Measurements from ENCODE around the gene PIAS2. TPM values are rescaled to one million over a fixed set of nuclear protein-coding genes. Genes with fewer than 3 reads are reported as not detected.
"Not testable (repeated sequence)": the region's sequence is repeated elsewhere in the genome, so short reads cannot be mapped to it uniquely, and the experiment has no call there.

Gene PIAS2
- total RNA-seq, 2 donors from 2014 or later, result 20.7 to 33.2 TPM

DNA sequence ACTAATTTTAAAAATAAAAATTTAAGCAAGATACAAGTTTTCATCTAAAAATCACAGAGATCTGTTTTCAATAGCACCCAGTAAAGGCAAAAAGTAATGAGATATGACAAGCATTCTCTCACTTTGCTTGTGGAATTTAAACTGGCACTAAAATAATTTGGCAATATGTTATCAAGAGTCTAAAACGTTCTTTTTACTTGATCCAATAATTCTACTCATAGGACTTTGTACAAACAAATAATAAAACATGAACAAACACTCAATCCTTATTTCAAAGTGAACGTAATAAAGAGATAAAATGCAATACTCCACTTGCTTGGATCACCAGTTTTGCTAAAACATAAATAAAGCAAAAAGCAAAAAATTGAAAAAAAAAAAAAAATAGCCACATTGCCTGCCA is 30.4 kb downstream of the PIAS2 start:
- ATAC-seq, result no peak
- no peaks in the 10 kb centered on the region for H3K27me3 Mint-ChIP-seq

DNA sequence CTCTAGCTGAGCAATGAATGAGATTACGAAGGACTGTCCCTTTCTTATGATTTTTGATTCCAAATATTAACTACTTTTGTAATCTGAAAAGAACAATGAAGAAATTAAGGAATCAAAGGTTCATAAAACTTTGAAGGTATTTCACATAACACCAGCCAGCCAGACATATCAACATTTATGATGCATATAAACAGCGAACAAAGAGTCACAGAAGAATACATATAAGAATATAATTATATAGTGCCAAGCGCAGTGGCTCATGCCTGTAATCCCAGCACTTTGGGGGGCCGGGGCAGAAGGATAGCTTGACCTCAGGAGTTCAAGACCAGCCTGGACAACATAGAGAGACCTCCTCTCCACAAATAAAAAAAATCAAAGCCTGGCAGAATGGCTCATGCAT is 34.1 kb downstream of the PIAS2 start:
- DNase-seq, result no peak
- ATAC-seq, result no peak
- H3K9me3 ChIP-seq (ENCODE audit: control insufficient read depth, low read length, poor library complexity, severe bottlenecking), result no peaks in the 10 kb centered on the region
- Mint-ChIP-seq H3K27me3 (no peaks in the 10 kb centered on the region), H3K4me3 (no peak overlapping the region), H3K36me3 (ENCODE audit: low read depth) (peaks cover 7% of the 10 kb centered on the region), H3K4me1 (no peaks in the 10 kb centered on the region), H3K27ac (peak overlapping the region; percentile 75)

More for the DNA sequence above, 30.4 kb downstream of the PIAS2 start:
- no peaks in the 10 kb centered on the region for H3K9me3 ChIP-seq (ENCODE audit: control insufficient read depth, low read length, poor library complexity, severe bottlenecking)
- H3K36me3 Mint-ChIP-seq (ENCODE audit: low read depth), result peaks cover 12% of the 10 kb centered on the region
- no peak overlapping the region for H3K27ac Mint-ChIP-seq
- no peak for DNase-seq
- no peak overlapping the region for H3K4me3 Mint-ChIP-seq
- peaks cover 5% of the 10 kb centered on the region for H3K4me1 Mint-ChIP-seq

DNA sequence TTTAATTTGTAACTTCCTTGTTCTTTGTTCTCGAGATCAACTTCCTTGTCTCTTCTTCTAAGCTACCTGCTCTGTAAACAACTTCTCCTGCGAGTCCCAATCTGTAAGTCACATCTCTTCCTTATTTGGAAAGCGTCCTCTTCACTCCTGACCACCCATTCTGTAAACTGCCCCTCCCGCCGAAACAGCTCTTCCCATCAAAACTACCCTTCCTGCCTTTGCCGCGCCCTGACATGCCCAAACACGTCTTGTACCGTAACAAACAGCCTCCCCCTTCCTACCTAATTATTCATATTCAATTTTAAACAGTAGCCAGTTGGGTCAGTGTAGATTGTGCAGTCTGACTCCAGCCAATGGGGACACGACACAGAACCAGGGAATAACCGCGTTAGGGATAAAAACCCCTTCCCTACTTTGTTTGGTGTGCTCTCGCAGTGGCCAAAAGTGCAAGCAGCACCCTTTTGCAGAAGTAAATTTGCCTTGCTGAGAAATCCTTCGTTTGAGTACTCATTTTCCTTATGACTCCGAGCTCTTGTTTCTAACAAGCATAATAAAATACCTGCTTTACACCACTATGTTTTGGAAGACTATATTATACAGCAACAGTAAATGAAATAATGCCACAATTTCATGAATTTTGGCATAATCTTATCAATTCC is 39.8 kb downstream of the PIAS2 start:
- H3K27me3 Mint-ChIP-seq, result no peaks in the 10 kb centered on the region
- no peaks in the 10 kb centered on the region for H3K9me3 ChIP-seq (ENCODE audit: control insufficient read depth, low read length, poor library complexity, severe bottlenecking)
- peaks cover 5% of the 10 kb centered on the region for H3K36me3 Mint-ChIP-seq (ENCODE audit: low read depth)
- H3K4me1 Mint-ChIP-seq, result no peaks in the 10 kb centered on the region
- ATAC-seq (no peak), DNase-seq (no peak)
- H3K27ac Mint-ChIP-seq, result no peak overlapping the region
- H3K4me3 Mint-ChIP-seq, result no peak overlapping the region

DNA sequence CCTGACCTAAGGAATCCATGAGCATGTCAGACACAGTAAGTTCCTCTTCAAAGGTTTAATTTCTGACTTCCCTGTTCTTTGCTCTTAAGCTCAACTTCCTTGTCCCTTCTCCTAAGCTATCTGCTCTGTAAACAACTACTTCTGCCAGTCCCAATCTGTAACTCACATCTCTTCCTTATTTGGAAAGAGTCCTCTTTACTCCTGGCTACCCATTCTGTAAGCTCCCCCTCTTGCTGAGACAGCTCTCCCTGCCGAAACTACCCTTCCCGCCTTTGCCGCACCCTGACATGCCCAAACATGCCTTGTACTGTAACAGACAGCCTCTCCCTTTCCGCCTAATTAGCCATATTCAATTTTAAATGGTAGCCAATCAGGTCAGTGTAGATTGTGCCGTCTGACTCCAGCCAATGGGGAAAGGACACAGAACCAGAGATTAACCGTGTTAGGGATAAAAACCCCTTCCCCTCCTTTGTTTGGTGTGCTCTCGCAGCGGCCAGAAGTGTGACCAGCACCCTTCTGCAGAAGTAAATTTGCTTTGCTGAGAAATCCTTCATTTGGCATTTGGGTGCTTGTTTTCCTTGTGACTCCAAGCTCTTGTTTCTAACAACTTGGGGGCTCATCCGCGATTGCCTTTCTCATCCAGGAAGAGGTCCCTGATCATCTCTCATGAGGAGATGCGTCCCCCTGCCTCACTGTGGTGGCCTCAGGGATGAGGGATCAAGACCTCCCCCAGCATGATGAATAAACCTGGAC is 49.0 kb downstream of the PIAS2 start:
- ATAC-seq, result no peak
- Mint-ChIP-seq H3K4me1 (peaks cover 2% of the 10 kb centered on the region), H3K4me3 (no peak overlapping the region), H3K36me3 (ENCODE audit: low read depth) (peaks cover 2% of the 10 kb centered on the region), H3K27ac (no peak overlapping the region), H3K27me3 (no peaks in the 10 kb centered on the region)
- DNase-seq, result no peak
- H3K9me3 ChIP-seq (ENCODE audit: control insufficient read depth, low read length, poor library complexity, severe bottlenecking), result peaks cover 3% of the 10 kb centered on the region

DNA sequence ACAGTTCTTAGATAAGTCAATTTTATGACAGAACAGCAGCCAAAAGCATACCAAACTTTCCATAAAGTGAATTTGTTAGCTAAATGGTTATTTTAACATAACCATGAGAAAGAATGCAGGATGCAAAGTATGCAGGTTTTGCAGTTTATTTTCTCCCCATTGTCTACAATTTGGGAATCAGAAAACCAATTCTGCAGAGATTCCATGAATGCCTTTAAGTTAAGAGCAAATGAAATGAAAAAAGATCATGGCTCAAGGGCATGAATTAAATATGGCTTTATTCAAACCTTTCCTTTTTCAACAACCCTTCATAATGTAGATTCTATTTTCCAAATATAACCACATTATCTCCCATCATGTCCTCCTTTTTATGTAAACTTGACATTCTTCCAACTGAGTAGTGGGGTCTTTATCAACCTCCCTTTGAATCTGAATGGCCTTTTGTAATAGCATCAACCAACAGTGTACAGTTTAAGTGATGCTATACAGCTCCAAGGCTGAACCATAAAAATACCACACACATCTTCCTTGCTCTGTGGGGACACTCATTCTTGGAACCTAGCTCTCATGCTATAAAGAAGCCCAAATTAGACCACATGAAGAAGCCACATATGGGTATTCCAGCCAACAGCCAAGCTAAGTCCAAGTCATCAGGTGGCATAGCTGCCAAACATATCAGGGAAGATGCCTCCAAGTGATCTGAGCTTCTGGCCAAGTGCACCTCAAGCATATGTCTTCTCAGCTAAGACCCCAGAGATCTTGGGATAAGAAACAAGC is 49.8 kb downstream of the PIAS2 start:
- H3K27me3 Mint-ChIP-seq, result no peaks in the 10 kb centered on the region
- H3K4me1 Mint-ChIP-seq, result peaks cover 4% of the 10 kb centered on the region
- peaks cover 4% of the 10 kb centered on the region for H3K36me3 Mint-ChIP-seq (ENCODE audit: low read depth)
- H3K9me3 ChIP-seq (ENCODE audit: control insufficient read depth, low read length, poor library complexity, severe bottlenecking), result peaks cover 3% of the 10 kb centered on the region
- H3K4me3 Mint-ChIP-seq, result no peak overlapping the region
- no peak overlapping the region for H3K27ac Mint-ChIP-seq
- no peak for DNase-seq
- no peak for ATAC-seq

DNA sequence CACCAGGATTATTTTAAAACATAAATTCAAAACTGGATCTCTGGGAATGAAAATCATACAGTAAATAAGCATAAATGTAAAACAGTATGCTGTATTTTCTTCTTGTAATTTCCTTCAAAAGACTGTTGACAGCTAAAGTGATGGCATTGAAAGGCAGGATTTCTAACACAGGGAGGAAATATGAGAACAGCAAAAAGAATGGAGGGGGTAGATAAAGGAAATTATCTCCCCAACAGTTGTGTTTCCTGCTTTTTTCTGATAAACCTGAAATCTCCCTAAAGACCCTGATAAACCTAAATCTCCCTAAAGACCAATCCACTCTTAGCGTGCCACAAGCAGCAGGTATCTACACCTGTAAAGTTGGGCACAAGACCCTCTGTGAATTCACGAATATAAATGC is 50.8 kb downstream of the PIAS2 start:
- H3K36me3 Mint-ChIP-seq (ENCODE audit: low read depth), result peaks cover 5% of the 10 kb centered on the region
- ATAC-seq (no peak), DNase-seq (no peak)
- peaks cover 4% of the 10 kb centered on the region for H3K4me1 Mint-ChIP-seq
- no peak overlapping the region for H3K27ac Mint-ChIP-seq
- no peak overlapping the region for H3K4me3 Mint-ChIP-seq
- peaks cover 3% of the 10 kb centered on the region for H3K9me3 ChIP-seq (ENCODE audit: control insufficient read depth, low read length, poor library complexity, severe bottlenecking)
- no peaks in the 10 kb centered on the region for H3K27me3 Mint-ChIP-seq

DNA sequence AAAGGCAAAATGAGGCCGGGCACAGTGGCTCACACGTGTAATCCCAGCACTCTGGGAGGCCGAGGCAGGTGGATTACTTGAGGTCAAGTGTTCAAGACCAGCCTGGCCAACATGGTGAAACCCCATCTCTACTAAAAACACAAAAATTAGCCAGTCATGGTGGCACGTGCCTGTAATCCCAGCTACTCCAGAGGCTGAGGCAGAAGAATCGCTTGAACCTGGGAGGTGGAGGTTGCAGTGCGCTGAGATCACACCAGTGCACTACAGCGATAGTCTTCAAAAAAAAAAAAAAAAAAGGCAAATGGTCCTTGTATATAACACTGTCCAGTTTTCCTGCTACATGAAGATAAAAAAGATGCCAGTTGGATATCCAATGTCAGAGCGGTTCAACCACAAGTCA is 52.1 kb downstream of the PIAS2 start:
- not testable (repeated sequence) for H3K36me3 Mint-ChIP-seq (ENCODE audit: low read depth); H3K4me1 Mint-ChIP-seq; H3K9me3 ChIP-seq (ENCODE audit: control insufficient read depth, low read length, poor library complexity, severe bottlenecking); H3K27me3 Mint-ChIP-seq; H3K4me3 Mint-ChIP-seq; ATAC-seq; DNase-seq; H3K27ac Mint-ChIP-seq

DNA sequence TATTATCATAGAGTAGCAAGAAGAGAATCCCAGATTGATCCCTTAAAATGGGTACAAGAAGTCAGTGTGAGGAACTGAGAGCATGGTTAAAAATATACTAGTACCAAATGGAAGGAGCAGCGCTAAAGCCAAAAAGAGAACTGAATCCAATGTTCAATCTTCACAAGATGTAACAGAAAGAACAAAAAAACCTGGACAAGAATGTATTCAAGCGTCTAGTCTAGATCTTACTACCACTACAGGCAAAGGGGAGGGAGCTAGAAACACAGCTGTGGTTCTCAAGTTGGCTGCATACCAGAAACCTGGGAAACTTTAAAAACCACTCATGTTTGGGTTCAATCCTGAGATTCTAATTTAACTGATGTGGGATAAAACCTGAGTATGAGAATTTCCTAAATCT is 57.5 kb downstream of the PIAS2 start:
- H3K4me1 Mint-ChIP-seq, result peaks cover 9% of the 10 kb centered on the region
- ATAC-seq, result no peak
- no peaks in the 10 kb centered on the region for H3K9me3 ChIP-seq (ENCODE audit: control insufficient read depth, low read length, poor library complexity, severe bottlenecking)
- no peak overlapping the region for H3K27ac Mint-ChIP-seq
- no peak for DNase-seq
- H3K36me3 Mint-ChIP-seq (ENCODE audit: low read depth), result peaks cover 18% of the 10 kb centered on the region
- H3K27me3 Mint-ChIP-seq, result no peaks in the 10 kb centered on the region
- H3K4me3 Mint-ChIP-seq, result no peak overlapping the region

DNA sequence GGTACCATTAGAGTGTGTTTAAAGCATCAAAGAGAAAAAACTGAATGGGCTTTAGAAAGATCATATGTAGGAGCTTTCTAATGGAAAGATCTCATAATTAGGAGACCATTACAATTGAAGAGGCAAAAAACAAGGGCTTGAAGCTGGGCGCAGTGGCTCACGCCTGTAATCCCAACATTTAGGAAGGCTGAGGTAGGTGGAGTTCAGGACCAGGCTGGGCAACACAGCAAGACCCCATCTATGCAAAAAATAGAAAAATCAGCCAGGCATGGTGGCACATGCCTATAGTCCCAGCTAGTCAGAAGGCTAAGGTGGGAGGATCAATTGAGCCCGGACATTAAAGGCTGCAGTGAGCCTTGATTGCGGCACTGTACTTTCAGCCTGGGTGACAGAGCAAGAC is 59.0 kb downstream of the PIAS2 start:
- Mint-ChIP-seq H3K27ac (no peak overlapping the region), H3K4me3 (no peak overlapping the region), H3K36me3 (ENCODE audit: low read depth) (peaks cover 18% of the 10 kb centered on the region), H3K4me1 (peaks cover 11% of the 10 kb centered on the region), H3K27me3 (no peaks in the 10 kb centered on the region)
- no peaks in the 10 kb centered on the region for H3K9me3 ChIP-seq (ENCODE audit: control insufficient read depth, low read length, poor library complexity, severe bottlenecking)
- DNase-seq (no peak), ATAC-seq (no peak)

DNA sequence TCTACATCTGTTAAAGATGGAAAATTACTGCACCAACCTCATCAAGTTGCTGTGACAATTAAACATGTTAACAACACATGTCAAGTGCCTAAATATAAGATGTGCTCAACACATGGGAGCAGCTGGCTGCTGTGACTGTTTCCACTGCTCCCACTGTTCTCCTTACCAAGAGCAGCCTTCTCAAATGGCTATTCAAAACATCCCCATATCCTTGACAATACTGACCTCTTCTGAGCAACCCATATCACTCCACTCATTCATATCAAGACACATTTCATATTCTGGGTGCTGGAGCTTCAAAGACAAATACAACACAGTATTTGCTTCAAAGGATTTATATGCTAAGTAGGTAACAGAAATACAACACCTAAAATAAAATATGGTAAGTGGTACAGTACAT is 60.3 kb downstream of the PIAS2 start:
- Mint-ChIP-seq H3K36me3 (ENCODE audit: low read depth) (peaks cover 18% of the 10 kb centered on the region), H3K4me3 (no peak overlapping the region), H3K4me1 (peaks cover 9% of the 10 kb centered on the region), H3K27me3 (no peaks in the 10 kb centered on the region), H3K27ac (no peak overlapping the region)
- no peaks in the 10 kb centered on the region for H3K9me3 ChIP-seq (ENCODE audit: control insufficient read depth, low read length, poor library complexity, severe bottlenecking)
- DNase-seq (no peak), ATAC-seq (no peak)

DNA sequence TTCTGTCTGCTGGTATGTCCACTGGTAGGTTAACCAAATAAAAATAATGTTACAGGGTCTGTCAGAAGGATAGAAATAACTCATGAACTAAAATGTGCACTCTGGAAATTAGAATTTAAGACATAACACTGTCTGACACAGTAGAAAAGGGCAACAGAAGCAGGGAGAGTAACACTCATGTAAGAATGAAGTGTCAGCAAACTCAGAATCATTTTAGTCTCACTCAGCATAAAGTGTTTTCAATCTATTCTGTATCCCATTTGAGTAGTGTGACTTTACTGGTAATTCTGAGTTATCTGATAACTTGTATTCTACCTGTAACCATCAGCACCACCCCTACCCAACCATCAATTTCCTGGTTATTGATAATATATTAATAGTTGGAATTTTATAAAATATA is 68.3 kb downstream of the PIAS2 start:
- H3K9me3 ChIP-seq (ENCODE audit: control insufficient read depth, low read length, poor library complexity, severe bottlenecking), result no peaks in the 10 kb centered on the region
- peaks cover 5% of the 10 kb centered on the region for H3K4me1 Mint-ChIP-seq
- peaks cover 2% of the 10 kb centered on the region for H3K36me3 Mint-ChIP-seq (ENCODE audit: low read depth)
- H3K27ac Mint-ChIP-seq, result no peak overlapping the region
- ATAC-seq, result no peak
- DNase-seq, result no peak
- H3K4me3 Mint-ChIP-seq, result no peak overlapping the region
- no peaks in the 10 kb centered on the region for H3K27me3 Mint-ChIP-seq

DNA sequence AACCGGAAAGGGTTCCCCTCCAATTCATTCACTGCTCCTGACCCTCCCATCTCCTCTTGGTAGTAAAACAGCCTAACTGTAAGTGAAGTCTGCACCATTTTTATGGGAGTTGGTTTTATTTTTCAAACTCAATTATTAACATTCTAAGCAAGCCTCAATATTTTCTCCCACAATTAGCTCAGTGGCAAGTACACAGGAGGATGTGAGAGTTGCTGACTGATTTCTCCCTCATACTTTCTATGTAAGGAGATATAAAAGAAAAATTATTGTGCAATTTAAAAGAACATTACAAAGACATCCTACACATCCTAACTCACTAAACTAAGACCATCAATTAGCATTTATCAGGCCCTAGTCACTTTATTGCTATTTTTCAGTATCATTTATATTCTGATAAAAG is 73.9 kb downstream of the PIAS2 start:
- DNase-seq (no peak), ATAC-seq (no peak)
- Mint-ChIP-seq H3K4me3 (no peak overlapping the region), H3K27ac (no peak overlapping the region), H3K27me3 (no peaks in the 10 kb centered on the region), H3K36me3 (ENCODE audit: low read depth) (peaks cover 8% of the 10 kb centered on the region), H3K4me1 (peaks cover 2% of the 10 kb centered on the region)
- no peaks in the 10 kb centered on the region for H3K9me3 ChIP-seq (ENCODE audit: control insufficient read depth, low read length, poor library complexity, severe bottlenecking)

DNA sequence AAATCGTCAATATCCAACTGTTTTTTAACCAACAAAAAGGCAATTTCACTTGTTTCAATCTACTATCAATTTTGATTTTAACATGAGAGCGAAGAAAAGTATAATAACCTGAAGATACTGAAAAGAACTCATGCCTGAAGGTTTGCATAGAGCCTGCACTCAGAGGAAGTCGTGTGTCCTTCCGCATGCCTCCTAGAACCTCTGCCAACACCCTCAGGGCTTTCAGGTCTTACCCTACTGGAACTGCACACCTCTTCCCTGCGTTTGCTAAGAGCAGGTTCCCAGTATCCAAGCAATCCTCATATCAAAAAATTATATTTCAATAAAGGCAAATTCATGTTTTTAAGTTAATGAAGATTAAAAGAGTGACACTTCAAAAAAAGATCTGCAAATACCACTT is 74.7 kb downstream of the PIAS2 start:
- Mint-ChIP-seq H3K4me3 (no peak overlapping the region), H3K4me1 (peaks cover 2% of the 10 kb centered on the region), H3K27ac (no peak overlapping the region), H3K27me3 (no peaks in the 10 kb centered on the region), H3K36me3 (ENCODE audit: low read depth) (peaks cover 8% of the 10 kb centered on the region)
- no peak for DNase-seq
- no peak for ATAC-seq
- H3K9me3 ChIP-seq (ENCODE audit: control insufficient read depth, low read length, poor library complexity, severe bottlenecking), result no peaks in the 10 kb centered on the region

Data from T-helper 17 cell (primary cell).